HG02623 (cell line): ENCODE data around the gene FXYD1.
"Not testable (repeated sequence)": the region's sequence is repeated elsewhere in the genome, so short reads cannot be mapped to it uniquely, and the experiment has no call there.

Experiments used
- ATAC-seq: cut with Tn5 transposase; IDR thresholded peaks from one replicate; pipeline ENCODE4 v1.9.1; 2021; ENCODE audit warnings: moderate library complexity; ENCODE audit not compliant: unreplicated experiment

The FXYD1 gene

GRCh38 chr19:35141837-35142605 lies 3.4 kb downstream of the FXYD1 start:
- ATAC-seq: no peak

DNA sequence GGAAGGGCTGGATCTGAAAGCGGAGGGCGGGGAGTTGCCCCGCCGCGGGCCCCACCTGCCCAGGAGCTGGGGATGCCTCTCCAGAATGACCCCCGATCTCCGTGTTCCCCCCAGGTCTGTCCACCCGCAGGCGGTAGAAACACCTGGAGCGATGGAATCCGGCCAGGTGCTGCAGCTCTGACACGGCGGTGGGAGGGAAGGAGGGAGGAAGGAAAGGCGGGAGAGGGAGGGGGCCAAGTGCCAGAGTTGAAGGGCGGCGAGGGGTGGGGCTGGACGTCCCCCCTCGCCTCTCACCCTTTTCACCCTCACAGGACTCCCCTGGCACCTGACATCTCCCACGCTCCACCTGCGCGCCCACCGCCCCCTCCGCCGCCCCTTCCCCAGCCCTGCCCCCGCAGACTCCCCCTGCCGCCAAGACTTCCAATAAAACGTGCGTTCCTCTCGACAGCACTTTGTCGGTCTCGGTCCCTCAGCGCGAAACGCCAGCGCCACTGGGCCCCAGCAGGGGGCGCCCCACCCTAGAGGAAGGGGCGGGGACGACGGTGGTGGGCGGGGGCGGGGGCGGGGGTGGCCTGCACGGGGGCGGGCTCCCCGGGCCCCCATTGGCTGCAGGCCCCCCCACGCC lies 4.1 kb downstream of the FXYD1 start:
- no peak for ATAC-seq

- no peak for ATAC-seq
Measured at GRCh38 chr19:35143231-35143715, 4.6 kb downstream of the FXYD1 start, which contains the start of gene FXYD7. TSS of gene FXYD7 (plus strand) at chr19:35143255. CDS start at chr19:35143334, 79 bp downstream.

GRCh38 chr19:35143818-35144217 lies 5.2 kb downstream of the FXYD1 start:
- no peak for ATAC-seq

GRCh38 chr19:35144259-35144599 lies 5.6 kb downstream of the FXYD1 start:
- no peak for ATAC-seq

GRCh38 chr19:35144600-35145436 lies 6.2 kb downstream of the FXYD1 start:
- ATAC-seq: no peak

- ATAC-seq: no peak
Measured at GRCh38 chr19:35146746-35147459, 8.3 kb downstream of the FXYD1 start.

- no peak for ATAC-seq
Measured at GRCh38 chr19:35149463-35149862, 10.8 kb downstream of the FXYD1 start.

GRCh38 chr19:35150445-35150844 lies 11.8 kb downstream of the FXYD1 start:
- no peak for ATAC-seq

DNA sequence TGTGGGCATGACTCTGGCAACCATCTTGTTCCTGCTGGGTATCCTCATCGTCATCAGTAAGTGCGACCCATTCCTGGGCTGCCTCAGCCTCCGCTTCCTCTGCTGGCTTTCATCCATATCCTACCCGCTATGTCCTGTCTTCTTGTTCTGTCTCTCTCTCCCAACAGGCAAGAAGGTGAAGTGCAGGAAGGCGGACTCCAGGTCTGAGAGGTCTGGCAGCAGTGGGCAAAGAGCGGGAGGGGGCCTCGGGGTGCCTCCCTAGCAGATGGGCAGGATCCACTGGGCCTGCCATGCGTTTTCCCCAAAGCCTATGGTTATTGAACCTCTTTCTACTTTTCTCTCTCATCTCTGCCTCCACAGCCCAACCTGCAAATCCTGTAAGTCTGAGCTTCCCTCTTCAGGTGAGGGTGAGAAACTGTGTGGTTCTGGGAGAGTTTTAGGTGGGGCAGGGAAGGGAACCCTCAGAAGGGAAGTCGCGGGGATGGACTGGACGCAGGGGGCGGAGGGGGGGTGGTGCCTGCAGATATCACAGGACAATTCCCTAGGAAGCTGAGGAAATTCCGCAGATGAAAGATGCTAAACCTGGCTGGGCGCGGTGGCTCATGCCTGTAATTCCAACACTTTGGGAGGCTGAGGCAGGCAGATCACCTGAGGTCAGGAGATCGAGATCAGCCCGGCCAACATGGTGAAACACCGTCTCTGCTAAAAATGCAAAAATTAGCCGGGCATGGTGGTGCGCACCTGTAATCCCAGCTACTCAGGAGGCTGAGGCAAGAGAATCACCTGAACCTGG lies 12.8 kb downstream of the FXYD1 start:
- ATAC-seq: no peak

- ATAC-seq: not testable (repeated sequence)
Measured at GRCh38 chr19:35153129-35153522, 14.5 kb downstream of the FXYD1 start.

DNA sequence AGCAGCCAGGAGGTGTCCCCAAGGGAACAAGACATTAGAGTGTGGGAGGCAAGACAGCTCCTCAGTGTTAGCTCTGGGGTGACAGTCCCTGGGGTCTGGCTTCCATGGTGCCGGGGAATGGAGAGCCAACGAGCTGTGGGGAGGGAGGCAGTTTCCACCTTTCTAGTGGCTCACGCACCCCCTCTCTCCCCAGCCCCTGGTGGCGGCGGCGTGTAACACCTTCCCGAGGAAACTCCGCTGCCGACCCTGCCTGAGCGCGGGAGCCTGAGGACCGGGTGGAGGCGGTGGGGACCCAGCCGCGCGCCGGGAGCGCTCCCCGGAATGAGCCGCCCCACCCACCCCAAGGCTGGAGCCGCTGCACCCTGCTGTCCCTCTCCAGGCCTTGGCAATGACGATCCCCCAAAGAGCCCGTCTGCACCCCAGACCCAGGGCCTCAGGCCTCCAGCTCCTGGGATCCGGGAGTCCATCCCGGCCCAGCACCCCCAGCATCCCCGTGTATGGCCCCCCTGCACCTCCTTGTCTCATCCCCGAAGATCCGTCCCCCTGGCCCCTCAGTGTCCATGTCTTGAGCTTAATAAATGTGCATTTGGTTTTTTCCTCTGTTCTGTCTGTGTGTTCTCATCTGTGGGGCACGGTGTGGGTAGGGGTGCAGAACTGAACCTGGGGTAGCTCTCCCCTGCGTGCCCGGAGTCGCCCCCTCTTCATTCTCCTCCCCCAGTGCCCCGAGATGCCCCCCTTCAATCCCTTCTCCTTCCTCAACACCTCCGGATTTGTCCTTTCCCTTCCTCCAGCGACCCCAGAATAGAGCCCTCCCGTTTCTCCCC lies 15.3 kb downstream of the FXYD1 start:
- ATAC-seq: no peak

DNA sequence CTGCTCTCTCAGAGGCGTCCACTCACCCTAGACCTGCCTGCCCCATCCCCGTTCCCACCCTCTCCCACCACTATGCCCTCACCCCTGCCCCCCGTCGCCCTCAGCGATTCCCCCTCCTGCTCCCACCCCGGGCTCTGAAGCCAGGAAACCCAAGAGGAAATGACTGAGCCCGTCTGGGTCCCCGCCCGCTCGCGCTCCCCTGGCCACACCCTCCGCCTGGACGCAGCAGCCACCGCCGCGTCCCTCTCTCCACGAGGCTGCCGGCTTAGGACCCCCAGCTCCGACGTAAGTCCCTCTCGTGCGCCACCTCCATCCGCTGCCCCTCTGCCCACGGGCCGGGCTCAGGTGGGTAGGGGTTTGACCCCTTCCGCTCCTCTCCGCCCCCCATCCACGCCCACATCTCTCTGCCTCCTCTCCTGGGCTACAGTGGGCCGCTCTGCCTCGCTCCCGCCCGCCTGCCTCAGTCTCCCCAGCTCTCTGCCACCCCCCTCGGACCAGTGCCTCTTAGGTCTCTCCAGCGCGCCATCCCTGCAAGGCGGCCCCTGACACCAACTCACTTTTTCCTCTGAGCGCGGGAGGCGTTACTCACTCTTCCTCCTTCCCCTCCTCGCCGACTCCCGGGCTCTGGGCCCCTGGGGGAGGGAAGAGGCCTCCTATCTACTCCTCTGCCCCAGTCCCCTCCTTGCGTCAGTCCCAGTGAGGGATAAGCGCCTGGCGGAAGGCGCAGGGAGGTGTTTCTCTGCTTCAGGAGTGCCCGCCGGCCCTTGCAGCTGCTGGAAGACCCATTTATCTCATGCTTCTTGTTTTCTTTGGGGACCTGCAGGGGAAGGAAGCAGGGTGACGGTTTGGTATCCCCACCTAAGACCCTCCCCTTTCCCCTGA lies 16.1 kb downstream of the FXYD1 start, which contains the start of gene FXYD5:
TSS of gene FXYD5 (plus strand) at position 211 of the 882 bp plus-strand sequence. CDS start 816 bp downstream, outside the sequence.
- no peak for ATAC-seq

DNA sequence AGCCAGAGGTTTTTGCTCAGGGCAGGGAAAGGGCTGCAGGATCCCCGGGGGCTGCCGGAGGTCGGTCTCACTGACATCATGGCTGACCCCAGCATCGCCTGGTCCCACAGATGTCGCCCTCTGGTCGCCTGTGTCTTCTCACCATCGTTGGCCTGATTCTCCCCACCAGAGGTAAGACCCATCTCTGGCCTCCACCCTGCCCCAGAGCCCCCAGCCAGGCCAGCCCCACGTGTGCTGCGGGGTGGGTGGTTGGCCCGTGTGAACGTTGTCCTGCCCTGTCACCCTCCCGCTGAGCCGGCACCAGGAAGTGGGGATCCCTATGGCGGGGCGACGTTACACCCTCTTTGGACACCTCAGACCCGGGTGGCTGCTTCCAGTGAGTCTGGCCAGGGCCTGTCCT lies 16.8 kb downstream of the FXYD1 start:
- no peak for ATAC-seq

- ATAC-seq: no peak
Measured at GRCh38 chr19:35155981-35156672, 17.5 kb downstream of the FXYD1 start.

DNA sequence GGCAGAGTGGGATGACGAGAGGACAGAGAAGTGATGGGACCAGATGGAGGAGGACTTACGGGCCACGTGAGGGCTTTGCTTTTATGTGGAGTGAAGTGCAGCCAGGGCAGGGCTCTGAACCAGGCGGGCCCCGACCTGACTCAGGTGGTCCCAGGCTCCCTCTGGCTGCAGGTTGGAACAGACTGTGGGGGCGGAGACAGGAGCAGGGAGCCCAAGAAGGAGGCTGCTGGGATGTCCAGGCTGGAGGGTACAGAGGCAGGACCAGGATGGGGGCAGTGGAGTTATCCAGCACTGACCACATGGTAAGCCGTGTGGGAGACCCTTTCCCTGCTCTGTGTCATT lies 18.0 kb downstream of the FXYD1 start:
- ATAC-seq: no peak

DNA sequence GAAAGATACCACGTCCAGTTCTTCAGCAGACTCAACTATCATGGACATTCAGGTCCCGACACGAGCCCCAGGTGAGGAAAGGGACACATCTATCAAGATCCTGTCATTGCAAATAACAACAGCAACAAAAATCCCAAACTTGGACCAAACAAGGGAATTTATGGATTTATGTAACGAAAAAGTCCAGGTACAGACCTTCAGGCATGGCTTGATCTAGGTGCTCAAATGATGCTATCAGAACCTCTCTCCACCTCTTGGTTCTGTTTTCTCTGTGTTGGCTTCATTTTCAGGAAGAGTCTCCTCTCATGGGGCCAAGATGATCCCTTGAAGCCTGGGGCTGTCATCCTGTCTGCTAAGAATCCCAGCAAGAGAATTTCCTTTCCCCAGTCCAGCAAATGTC lies 18.8 kb downstream of the FXYD1 start:
- ATAC-seq: no peak

- no peak for ATAC-seq
Measured at GRCh38 chr19:35159606-35160005, 21.0 kb downstream of the FXYD1 start.
